MM.1S (cell line): Measurements from ENCODE around the gene FLT1.

ENCODE experiments used
- DNase-seq: peaks from one replicate; pipeline ENCODE4 v3.0.0-alpha.2; 2015
- H2AFZ ChIP-seq: fragments of 300-600 bp; sonication (generic); 2 replicates; pipeline ENCODE4 v1.6.0; 2016; ENCODE audit warnings: antibody characterized with exemption, low read length
- H3F3A ChIP-seq: fragments of 300-600 bp; sonication (generic); 2 replicates; pipeline ENCODE4 v1.6.1; 2016; ENCODE audit warnings: mild to moderate bottlenecking, antibody characterized with exemption, low read length, moderate library complexity, mixed read lengths; ENCODE audit not compliant: insufficient read depth
- H3K27ac ChIP-seq: fragments of 300-600 bp; sonication (generic); 2 replicates; pipeline ENCODE4 v1.5.1; 2016; ENCODE audit warnings: mild to moderate bottlenecking, low read length
- H3K27me3 ChIP-seq: fragments of 300-600 bp; sonication (generic); replicated peaks from 2 replicates; pipeline ENCODE4 v1.6.0; 2016; ENCODE audit warnings: low read length; ENCODE audit not compliant: insufficient read depth
- H3K36me3 ChIP-seq: fragments of 300-600 bp; sonication (generic); replicated peaks from 2 replicates; pipeline ENCODE4 v1.6.1; 2016; ENCODE audit warnings: mild to moderate bottlenecking, low read length, mixed read lengths; ENCODE audit not compliant: insufficient read depth
- H3K4me1 ChIP-seq: fragments of 300-600 bp; sonication (generic); 2 replicates; pipeline ENCODE4 v1.6.1; 2016; ENCODE audit warnings: low read length, mixed read lengths
- H3K4me2 ChIP-seq: fragments of 300-600 bp; sonication (generic); 2 replicates; pipeline ENCODE4 v1.6.0; 2016; ENCODE audit warnings: low read depth, low read length
- H3K4me3 ChIP-seq: fragments of 300-600 bp; sonication (generic); 2 replicates; pipeline ENCODE4 v1.5.1; 2016; ENCODE audit warnings: low read length, mixed read lengths
- H3K79me2 ChIP-seq: fragments of 300-600 bp; sonication (generic); 2 replicates; pipeline ENCODE4 v1.6.1; 2016; ENCODE audit warnings: mixed run types, low read length, mixed read lengths
- H3K9ac ChIP-seq: fragments of 300-600 bp; sonication (generic); 2 replicates; pipeline ENCODE4 v1.6.1; 2016; ENCODE audit warnings: low read length, mixed read lengths
- H3K9me2 ChIP-seq: fragments of 300-600 bp; sonication (generic); replicated peaks from 2 replicates; pipeline ENCODE4 v1.6.1; 2016; ENCODE audit warnings: mild to moderate bottlenecking, low read length, mixed read lengths; ENCODE audit not compliant: insufficient read depth
- H3K9me3 ChIP-seq: fragments of 300-600 bp; sonication (generic); replicated peaks from 2 replicates; pipeline ENCODE4 v1.6.1; 2016; ENCODE audit warnings: mild to moderate bottlenecking, low read length, mixed read lengths; ENCODE audit not compliant: insufficient read depth
- H4K20me1 ChIP-seq: fragments of 300-600 bp; sonication (generic); 2 replicates; pipeline ENCODE4 v1.6.1; 2016; ENCODE audit warnings: mild to moderate bottlenecking, low read length, moderate library complexity, mixed read lengths; ENCODE audit not compliant: insufficient read depth
- EZH2 ChIP-seq: fragments of 300-600 bp; sonication (generic); optimal IDR thresholded peaks from 2 replicates; pipeline ENCODE3; 2017; ENCODE audit warnings: low read depth, mild to moderate bottlenecking, antibody characterized with exemption, low read length, mixed read lengths
- EZH2phosphoT487 ChIP-seq: fragments of 300-600 bp; sonication (generic); IDR thresholded peaks from 2 replicates; pipeline ENCODE4 v1.6.1; 2018; ENCODE audit warnings: antibody characterized with exemption, low read length
- TF ChIP-seq, protein P1 (sequence below): fragments of 300-600 bp; sonication (generic); IDR thresholded peaks from 2 replicates; pipeline ENCODE4 v1.5.1; 2016; ENCODE audit warnings: antibody characterized with exemption, low read length, mixed read lengths

Gene FLT1

DNA sequence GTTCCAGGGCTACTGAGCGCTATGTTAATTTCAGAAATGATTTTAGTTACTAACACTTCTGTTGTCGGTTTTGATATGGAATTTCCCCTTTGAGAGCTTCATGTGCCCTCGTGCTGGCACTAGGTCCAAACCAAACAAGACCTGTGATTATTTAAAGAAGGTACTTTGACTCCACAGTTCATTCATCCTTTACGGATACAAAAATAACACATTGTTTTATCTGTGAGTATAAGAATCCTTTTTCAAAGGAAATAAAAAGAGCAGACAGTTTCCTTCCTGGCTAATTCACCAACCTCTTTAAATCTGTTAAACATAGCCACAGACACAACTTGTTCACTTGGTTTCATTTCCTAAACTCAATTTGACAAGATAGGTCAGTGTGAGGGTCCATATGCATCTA lies 141.2 kb downstream of the FLT1 start:
- no peak overlapping the region for H3K27ac ChIP-seq
- H3F3A ChIP-seq, result no peaks in the 10 kb centered on the region
- TF ChIP-seq EZH2phosphoT487 (no peak), EZH2 (no peak)
- TF ChIP-seq, protein P1, sequence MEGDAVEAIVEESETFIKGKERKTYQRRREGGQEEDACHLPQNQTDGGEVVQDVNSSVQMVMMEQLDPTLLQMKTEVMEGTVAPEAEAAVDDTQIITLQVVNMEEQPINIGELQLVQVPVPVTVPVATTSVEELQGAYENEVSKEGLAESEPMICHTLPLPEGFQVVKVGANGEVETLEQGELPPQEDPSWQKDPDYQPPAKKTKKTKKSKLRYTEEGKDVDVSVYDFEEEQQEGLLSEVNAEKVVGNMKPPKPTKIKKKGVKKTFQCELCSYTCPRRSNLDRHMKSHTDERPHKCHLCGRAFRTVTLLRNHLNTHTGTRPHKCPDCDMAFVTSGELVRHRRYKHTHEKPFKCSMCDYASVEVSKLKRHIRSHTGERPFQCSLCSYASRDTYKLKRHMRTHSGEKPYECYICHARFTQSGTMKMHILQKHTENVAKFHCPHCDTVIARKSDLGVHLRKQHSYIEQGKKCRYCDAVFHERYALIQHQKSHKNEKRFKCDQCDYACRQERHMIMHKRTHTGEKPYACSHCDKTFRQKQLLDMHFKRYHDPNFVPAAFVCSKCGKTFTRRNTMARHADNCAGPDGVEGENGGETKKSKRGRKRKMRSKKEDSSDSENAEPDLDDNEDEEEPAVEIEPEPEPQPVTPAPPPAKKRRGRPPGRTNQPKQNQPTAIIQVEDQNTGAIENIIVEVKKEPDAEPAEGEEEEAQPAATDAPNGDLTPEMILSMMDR, result no peak
- H3K4me3 ChIP-seq, result no peak overlapping the region
- H3K9me2 ChIP-seq, result no peaks in the 10 kb centered on the region
- no peaks in the 10 kb centered on the region for H3K4me1 ChIP-seq
- H3K9me3 ChIP-seq, result no peaks in the 10 kb centered on the region
- no peaks in the 10 kb centered on the region for H3K79me2 ChIP-seq
- no peaks in the 10 kb centered on the region for H3K36me3 ChIP-seq
- no peaks in the 10 kb centered on the region for H4K20me1 ChIP-seq
- no peak overlapping the region for H2AFZ ChIP-seq
- no peaks in the 10 kb centered on the region for H3K27me3 ChIP-seq
- DNase-seq, result no peak
- no peak overlapping the region for H3K9ac ChIP-seq
- H3K4me2 ChIP-seq, result no peak overlapping the region

- H3K4me3 ChIP-seq, result no peak overlapping the region
- no peaks in the 10 kb centered on the region for H3K27me3 ChIP-seq
- H3K27ac ChIP-seq, result no peak overlapping the region
- H2AFZ ChIP-seq, result no peak overlapping the region
- H3K36me3 ChIP-seq, result no peaks in the 10 kb centered on the region
- H3K79me2 ChIP-seq, result no peaks in the 10 kb centered on the region
- H3K4me1 ChIP-seq, result no peaks in the 10 kb centered on the region
- DNase-seq, result no peak
- H3K9me3 ChIP-seq, result no peaks in the 10 kb centered on the region
- H3F3A ChIP-seq, result no peaks in the 10 kb centered on the region
- H3K9ac ChIP-seq, result no peak overlapping the region
- no peaks in the 10 kb centered on the region for H3K9me2 ChIP-seq
- no peak overlapping the region for H3K4me2 ChIP-seq
- TF ChIP-seq EZH2, result no peak
- TF ChIP-seq, protein P1, result no peak
- TF ChIP-seq EZH2phosphoT487, result no peak
- no peaks in the 10 kb centered on the region for H4K20me1 ChIP-seq
Measured at GRCh38 chr13:28349907-28350654, 144.8 kb downstream of the FLT1 start.

- no peak overlapping the region for H3K4me2 ChIP-seq
- no peak overlapping the region for H3K4me3 ChIP-seq
- no peaks in the 10 kb centered on the region for H3K79me2 ChIP-seq
- H3K9ac ChIP-seq, result no peak overlapping the region
- DNase-seq, result no peak
- H4K20me1 ChIP-seq, result no peaks in the 10 kb centered on the region
- H3K9me2 ChIP-seq, result no peaks in the 10 kb centered on the region
- no peaks in the 10 kb centered on the region for H3K27me3 ChIP-seq
- H3K36me3 ChIP-seq, result no peaks in the 10 kb centered on the region
- H3F3A ChIP-seq, result no peaks in the 10 kb centered on the region
- no peaks in the 10 kb centered on the region for H3K9me3 ChIP-seq
- H2AFZ ChIP-seq, result no peak overlapping the region
- TF ChIP-seq EZH2phosphoT487 (no peak), EZH2 (no peak)
- TF ChIP-seq, protein P1, result no peak
- H3K27ac ChIP-seq, result no peak overlapping the region
- no peaks in the 10 kb centered on the region for H3K4me1 ChIP-seq
Measured at GRCh38 chr13:28349371-28349770, 145.6 kb downstream of the FLT1 start.
